AG04450 (cell line): ENCODE data around the gene E2F2. TPM values are rescaled to one million over a fixed set of nuclear protein-coding genes. Genes with fewer than 3 reads are reported as not detected.

Experiments
- CTCF ChIA-PET: fragments of 300-600, 350-600 bp; formaldehyde crosslinking; extraction: SDS; loops from one replicate; lab custom pipeline; 2022; ENCODE audit warnings: antibody characterized with exemption, inconsistent platforms; lab: Charles Lee
- POLR2A ChIA-PET: fragments of 350-600 bp; formaldehyde crosslinking; extraction: SDS; loops from one replicate; lab custom pipeline; 2021; ENCODE audit warnings: antibody characterized with exemption, inconsistent platforms; lab: Yijun Ruan, JAX
- DNase-seq: peaks from one replicate; pipeline ENCODE4 v3.0.0-alpha.2; 2011; ENCODE audit warnings: low read depth, low spot score
- H3K27ac ChIP-seq: one replicate; pipeline ENCODE4 v1.5.1; 2012; ENCODE audit warnings: low read depth, low read length, control low read depth
- H3K27me3 ChIP-seq: one replicate; pipeline ENCODE4 v1.6.0; 2012; ENCODE audit warnings: low read length; ENCODE audit not compliant: control insufficient read depth, insufficient read depth
- H3K4me3 ChIP-seq: 2 replicates; pipeline ENCODE4 v1.5.1; 2011; ENCODE audit warnings: mild to moderate bottlenecking, low read depth, low read length, control low read depth
- H3K9me3 ChIP-seq: 2 replicates; pipeline ENCODE4 v1.5.1; 2012; ENCODE audit warnings: low read length; ENCODE audit not compliant: control insufficient read depth, insufficient read depth
- polyA plus RNA-seq: library from polyadenylated mRNA; depleted of rRNA; stranded (reverse); fragments of >200 nt; gene quantifications from 2 replicates; pipeline ENCODE4 v1.2.3, GENCODE V29; 2011
- TF ChIP-seq, protein P1 (sequence below): IDR thresholded peaks from 2 replicates; pipeline ENCODE4 v1.5.1; 2011; ENCODE audit warnings: low read depth, low read length, control low read depth, inconsistent platforms

E2F2 gene
- polyA plus RNA-seq, 1 experiment: 0.06 TPM

DNA sequence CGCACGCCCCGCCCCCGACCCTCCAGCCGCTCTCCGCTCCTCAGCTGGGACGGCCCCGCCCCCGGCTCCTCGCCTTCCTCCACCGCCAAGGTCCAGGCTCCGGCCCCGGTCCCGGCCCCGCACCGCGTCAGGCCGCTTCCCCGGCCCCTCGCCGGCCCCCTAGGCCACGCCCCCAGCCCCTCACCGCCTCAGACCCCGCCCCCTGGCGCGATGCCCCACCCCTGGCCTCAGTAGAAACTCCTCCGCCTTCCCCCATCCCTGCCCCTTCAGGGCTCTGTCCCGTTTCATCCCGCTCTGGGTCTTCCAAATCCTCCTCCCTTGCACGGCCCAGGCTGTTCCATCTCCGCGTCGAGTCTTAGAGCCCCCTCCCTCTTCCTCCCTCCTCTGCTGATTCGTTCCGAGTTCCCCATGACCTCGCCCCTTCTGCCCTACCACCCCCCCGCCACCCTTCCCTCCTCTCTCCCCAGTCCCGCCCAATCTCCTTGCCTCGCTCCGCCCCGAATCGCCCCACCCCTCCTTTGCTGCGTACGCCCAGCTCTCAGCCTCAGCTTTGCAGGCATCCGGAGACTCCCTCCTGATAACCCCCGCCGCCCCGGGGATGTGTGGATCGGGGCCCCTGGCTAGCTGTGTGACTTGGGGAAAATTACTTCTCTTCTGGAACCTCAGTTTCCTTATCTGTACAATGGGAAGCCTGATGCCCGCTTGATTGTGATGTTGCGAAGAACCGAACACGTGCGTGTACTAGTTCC, 46.6 kb downstream of the E2F2 start:
- H3K4me3 ChIP-seq: peak overlapping the region; percentile 81
- no peaks in the 10 kb centered on the region for H3K9me3 ChIP-seq
- TF ChIP-seq, protein P1, sequence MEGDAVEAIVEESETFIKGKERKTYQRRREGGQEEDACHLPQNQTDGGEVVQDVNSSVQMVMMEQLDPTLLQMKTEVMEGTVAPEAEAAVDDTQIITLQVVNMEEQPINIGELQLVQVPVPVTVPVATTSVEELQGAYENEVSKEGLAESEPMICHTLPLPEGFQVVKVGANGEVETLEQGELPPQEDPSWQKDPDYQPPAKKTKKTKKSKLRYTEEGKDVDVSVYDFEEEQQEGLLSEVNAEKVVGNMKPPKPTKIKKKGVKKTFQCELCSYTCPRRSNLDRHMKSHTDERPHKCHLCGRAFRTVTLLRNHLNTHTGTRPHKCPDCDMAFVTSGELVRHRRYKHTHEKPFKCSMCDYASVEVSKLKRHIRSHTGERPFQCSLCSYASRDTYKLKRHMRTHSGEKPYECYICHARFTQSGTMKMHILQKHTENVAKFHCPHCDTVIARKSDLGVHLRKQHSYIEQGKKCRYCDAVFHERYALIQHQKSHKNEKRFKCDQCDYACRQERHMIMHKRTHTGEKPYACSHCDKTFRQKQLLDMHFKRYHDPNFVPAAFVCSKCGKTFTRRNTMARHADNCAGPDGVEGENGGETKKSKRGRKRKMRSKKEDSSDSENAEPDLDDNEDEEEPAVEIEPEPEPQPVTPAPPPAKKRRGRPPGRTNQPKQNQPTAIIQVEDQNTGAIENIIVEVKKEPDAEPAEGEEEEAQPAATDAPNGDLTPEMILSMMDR: no peak
- H3K27me3 ChIP-seq: no peaks in the 10 kb centered on the region
- ChIA-PET POLR2A (interaction anchor here (0.5 to 2.7 kb wide), 13 partner anchors 9 to 207 kb away, joined by 3 to 13 read pairs (median 4); partner anchors contain the start of genes E2F2, HNRNPR and RPL11), CTCF (interaction anchor here (0.6 to 6.9 kb wide), 5 partner anchors 12 to 44 kb away, joined by 3 to 71 read pairs (median 4); no protein-coding TSS in a partner anchor)
- peak; percentile 74 for DNase-seq
- H3K27ac ChIP-seq: peak overlapping the region; percentile 70

DNA sequence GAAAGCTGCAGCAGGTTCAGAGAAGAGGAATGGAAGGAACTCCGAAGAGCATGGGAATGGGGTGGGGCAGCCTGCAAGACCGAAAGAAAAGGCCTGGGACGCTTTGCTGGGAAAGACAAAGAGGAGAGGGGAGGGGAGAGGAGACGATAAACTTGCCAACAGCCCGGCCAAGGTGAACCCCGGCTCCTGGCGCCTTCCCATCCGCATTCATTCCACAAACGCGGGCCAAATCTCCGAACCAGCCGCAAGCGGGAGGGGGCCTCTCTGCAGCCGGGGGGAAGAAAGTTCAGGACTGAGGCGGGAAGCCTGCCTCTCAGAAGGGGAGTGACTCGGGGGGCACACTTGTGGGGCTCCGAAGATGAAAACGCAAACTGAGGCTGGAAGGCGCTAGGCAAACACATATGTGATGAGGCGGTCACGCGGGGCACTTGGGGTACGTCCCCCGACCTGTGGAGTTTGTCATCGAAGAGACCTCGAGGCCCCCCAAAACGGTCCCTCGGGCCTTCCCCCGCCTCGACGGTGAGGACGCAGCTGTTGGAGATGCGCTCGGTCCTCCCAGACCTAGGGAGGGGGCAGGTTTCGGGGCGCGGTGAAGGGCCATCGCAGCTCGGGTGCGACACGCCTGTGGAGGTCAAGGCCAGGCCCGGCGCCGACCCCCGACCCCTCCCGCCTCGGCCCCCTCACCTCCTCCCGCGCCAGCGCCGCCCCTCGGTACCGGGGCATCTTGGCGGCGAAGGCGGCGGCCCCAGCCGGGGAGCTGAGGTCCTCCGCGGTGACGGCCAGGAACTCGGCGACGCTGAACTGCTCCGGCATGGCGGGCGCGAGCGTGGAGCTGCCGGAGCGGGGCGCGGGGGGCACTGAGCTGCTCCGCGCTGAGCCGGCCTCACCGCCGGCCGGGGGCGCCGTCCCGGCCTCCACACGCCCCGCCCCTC, 47.4 kb downstream of the E2F2 start, which contains the start of gene ASAP3:
TSS of gene ASAP3 (minus strand) at position 859 of the 932 bp plus-strand sequence. CDS start at position 813, 46 bp downstream.
- Histone ChIP-seq H3K4me3 (peak within 1 kb of the TSS; percentile 81), H3K27me3 (no peaks in the 10 kb centered on the region), H3K27ac (peak within 1 kb of the TSS; percentile 70), H3K9me3 (no peaks in the 10 kb centered on the region)
- no peak for DNase-seq
- CTCF ChIA-PET: interaction anchor here (0.6 to 6.9 kb wide), 6 partner anchors 13 to 154 kb away, joined by 3 to 71 read pairs (median 4); no protein-coding TSS in a partner anchor
- TF ChIP-seq, protein P1: no peak; the same call in 1 of the 2 replicates
- POLR2A ChIA-PET: interaction anchor here (0.6 to 2.7 kb wide), 10 partner anchors 8 to 208 kb away, joined by 3 to 13 read pairs (median 5); partner anchors contain the start of genes E2F2, HNRNPR and RPL11

DNA sequence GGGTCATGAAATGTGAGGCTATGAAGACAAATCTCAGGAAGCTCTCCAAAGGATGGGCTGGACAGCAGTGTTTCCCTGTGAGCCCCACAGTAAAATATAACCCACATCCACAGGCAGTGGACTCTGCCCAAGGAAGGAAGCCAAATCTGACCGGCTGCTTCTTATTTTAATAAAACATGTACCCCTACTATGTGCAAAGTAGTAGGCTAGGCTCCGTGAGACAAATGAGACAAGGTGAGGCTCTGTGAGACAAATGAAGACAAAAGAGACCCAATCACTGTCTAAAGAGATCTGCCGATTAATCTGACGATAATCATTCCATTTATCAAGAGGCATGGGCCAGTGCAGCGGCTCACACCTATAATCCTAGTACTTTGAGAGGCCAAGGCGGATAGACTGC, 49.1 kb downstream of the E2F2 start:
- Histone ChIP-seq H3K9me3 (no peaks in the 10 kb centered on the region), H3K27me3 (no peaks in the 10 kb centered on the region), H3K4me3 (no peak overlapping the region), H3K27ac (no peak overlapping the region)
- ChIA-PET POLR2A (no interaction called here), CTCF (interaction anchor here (1.4 to 6.9 kb wide), 2 partner anchors 15 to 155 kb away, joined by 3 to 71 read pairs; no protein-coding TSS in a partner anchor)
- DNase-seq: no peak
- TF ChIP-seq, protein P1: no peak

DNA sequence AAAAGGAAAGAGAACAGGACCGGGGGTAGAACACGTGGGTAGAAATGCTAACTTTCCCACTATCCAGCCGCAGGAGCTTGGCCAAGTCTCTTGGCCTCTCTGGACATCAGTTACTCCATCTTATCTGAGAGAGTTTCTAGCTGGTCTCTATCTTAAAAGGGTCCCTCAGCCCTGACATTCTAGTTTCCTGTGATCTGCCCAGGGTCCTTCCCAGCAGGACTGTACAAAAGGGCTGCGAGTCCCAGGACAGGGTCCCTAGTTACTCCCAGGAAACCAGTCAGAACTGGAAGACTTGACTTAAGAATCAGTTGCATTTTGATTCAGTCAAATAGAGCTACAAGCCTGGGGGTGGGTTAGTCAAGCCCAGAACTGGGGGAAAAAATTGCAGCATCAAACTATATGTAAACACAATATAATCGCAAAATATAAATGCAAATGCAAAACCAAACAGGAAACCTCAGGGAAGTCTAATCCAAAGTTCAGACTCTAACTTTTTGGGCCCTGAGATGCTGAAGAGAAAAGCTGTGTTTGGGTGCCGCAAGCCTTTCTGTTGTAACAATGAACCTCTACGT, 49.9 kb downstream of the E2F2 start:
- no peak for DNase-seq
- no peak overlapping the region for H3K27ac ChIP-seq
- H3K27me3 ChIP-seq: no peaks in the 10 kb centered on the region
- ChIA-PET CTCF (interaction anchor here (6.9 kb wide), 1 partner anchor 15 kb away, joined by 71 read pairs; no protein-coding TSS in a partner anchor), POLR2A (no interaction called here)
- H3K9me3 ChIP-seq: no peaks in the 10 kb centered on the region
- H3K4me3 ChIP-seq: no peak overlapping the region
- TF ChIP-seq, protein P1: no peak
